Breast epithelium (tissue), 3 donors: ENCODE measurements around the gene APEH.

Experiments
- POLR2A ChIP-seq: fragments of 450-650 bp; IDR thresholded peaks from one replicate; pipeline ENCODE4 v1.6.1; 2016; ENCODE audit warnings: antibody characterized with exemption, mild to moderate bottlenecking, moderate library complexity
- POLR2AphosphoS5 ChIP-seq, 3 donors: sonication (generic); formaldehyde crosslinking; IDR thresholded peaks; one replicate each; pipeline ENCODE4 v1.6.1; 2017; ENCODE audit warnings: antibody characterized with exemption in 3 of 3
- TF ChIP-seq, protein P1 (sequence below), 3 donors: fragments of 450-650 bp; IDR thresholded peaks; one replicate each; pipeline ENCODE4 v1.5.1; 2016 to 2017; ENCODE audit warnings: antibody characterized with exemption in 3 of 3, mild to moderate bottlenecking in 3 of 3, moderate library complexity in 3 of 3

GRCh38 chr3:49649576-49649975, 24.6 kb upstream of the APEH start:
- TF ChIP-seq, protein P1, sequence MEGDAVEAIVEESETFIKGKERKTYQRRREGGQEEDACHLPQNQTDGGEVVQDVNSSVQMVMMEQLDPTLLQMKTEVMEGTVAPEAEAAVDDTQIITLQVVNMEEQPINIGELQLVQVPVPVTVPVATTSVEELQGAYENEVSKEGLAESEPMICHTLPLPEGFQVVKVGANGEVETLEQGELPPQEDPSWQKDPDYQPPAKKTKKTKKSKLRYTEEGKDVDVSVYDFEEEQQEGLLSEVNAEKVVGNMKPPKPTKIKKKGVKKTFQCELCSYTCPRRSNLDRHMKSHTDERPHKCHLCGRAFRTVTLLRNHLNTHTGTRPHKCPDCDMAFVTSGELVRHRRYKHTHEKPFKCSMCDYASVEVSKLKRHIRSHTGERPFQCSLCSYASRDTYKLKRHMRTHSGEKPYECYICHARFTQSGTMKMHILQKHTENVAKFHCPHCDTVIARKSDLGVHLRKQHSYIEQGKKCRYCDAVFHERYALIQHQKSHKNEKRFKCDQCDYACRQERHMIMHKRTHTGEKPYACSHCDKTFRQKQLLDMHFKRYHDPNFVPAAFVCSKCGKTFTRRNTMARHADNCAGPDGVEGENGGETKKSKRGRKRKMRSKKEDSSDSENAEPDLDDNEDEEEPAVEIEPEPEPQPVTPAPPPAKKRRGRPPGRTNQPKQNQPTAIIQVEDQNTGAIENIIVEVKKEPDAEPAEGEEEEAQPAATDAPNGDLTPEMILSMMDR (IDR thresholded peaks at IDR 0.05), result no peak
- no peak for TF ChIP-seq POLR2AphosphoS5 (IDR thresholded peaks at IDR 0.05)
- TF ChIP-seq POLR2A, result no peak
